ENCODE results near the gene TRPC6.

Gene TRPC6

DNA sequence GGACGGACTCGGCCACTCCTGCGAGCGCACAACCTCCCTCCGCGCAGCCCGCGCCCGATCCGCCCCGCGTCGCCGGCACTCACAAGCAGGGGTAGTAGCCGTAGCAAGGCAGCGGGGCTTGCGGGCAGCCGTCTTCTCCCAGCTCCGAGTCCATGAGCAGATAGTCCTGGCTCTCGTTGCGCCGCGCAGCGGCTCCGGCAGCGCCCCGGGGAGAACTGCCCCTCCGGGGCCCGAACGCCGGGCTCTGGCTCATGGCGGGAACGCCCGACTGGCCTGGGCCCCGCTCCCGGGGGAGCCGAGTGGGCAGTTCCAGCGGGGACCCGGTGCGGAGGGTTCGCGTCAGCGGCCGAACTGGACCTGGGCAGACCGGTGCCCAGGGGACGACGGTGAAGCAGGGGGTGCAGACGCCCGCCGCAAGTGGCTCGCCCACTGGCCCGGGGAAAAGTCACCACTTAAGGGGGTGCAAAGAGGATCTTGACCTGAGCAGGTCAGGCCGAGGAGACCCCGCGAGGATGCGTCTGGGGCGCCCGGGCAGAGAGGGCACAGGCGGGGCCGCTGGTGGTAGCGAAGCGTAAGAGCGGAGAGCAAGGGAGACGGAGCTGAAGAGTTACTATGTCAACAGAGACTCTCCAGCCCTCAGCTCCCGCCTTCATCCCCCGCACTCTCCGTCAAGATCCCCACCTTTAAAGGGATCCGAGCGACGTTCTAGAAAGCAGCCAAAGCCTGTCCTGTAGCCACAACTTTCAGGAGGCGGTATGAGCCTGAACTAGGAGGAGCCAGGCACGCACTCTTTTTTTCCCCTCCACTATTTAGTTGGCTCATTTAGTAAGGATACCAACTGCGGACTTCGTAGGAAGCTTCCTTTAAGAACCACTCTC, at the start of gene TRPC6:
TRPC6 (minus strand) TSS at position 757 of the 878 bp plus-strand sequence; CDS start at position 253, 504 bp downstream.
- Mint-ChIP-seq H3K4me3 (no peak within 1 kb of the TSS), H3K36me3 (no peaks in the 10 kb centered on the region), H3K4me1 (no peaks in the 10 kb centered on the region), H3K27ac (no peak within 1 kb of the TSS), H3K9me3 (no peaks in the 10 kb centered on the region), H3K27me3 (peaks cover 19% of the 10 kb centered on the region)

DNA sequence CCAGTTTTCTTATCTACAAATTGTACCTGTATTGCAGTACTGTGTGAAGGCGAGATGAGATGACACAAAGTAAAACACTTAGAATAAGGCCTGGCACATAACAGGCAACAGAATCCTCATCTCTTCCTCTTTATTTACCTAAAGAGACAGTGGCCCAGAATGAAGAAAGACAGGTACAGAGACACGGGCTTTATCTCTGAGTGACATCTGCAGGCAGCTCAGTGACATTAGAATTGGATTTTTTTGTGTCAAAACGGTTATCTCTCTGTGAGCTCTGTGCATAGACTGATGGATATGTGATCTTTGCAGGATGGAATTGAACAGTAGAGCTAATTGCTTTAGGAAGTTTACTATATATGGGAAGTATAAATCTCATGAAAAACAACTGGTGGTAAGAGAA, 36.2 kb upstream of the TRPC6 start:
- Mint-ChIP-seq H3K4me3 (no peak overlapping the region), H3K27me3 (no peaks in the 10 kb centered on the region), H3K36me3 (no peaks in the 10 kb centered on the region), H3K27ac (no peak overlapping the region), H3K4me1 (no peaks in the 10 kb centered on the region), H3K9me3 (no peaks in the 10 kb centered on the region)

DNA sequence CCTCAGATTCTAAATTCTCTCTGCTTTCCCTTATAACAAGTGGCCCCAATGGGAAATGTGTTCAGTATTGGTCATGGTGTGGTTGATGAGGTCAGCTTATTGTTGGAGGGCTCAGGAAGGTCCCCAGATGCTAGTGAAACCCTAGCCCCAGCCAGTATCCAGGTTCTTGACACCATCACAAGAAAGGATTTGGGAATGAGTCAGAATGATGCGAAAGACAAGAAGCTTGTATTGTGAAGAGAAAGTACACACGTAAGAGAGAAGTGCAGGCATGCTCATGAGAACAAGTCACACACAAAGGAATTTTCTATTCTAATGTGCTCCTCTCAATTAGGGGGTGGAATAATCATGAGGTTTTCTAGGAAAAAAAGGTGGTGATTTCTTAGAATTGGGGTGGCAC, 34.9 kb upstream of the TRPC6 start:
- no peaks in the 10 kb centered on the region for H3K9me3 Mint-ChIP-seq
- no peak overlapping the region for H3K27ac Mint-ChIP-seq
- H3K4me1 Mint-ChIP-seq = no peaks in the 10 kb centered on the region

DNA sequence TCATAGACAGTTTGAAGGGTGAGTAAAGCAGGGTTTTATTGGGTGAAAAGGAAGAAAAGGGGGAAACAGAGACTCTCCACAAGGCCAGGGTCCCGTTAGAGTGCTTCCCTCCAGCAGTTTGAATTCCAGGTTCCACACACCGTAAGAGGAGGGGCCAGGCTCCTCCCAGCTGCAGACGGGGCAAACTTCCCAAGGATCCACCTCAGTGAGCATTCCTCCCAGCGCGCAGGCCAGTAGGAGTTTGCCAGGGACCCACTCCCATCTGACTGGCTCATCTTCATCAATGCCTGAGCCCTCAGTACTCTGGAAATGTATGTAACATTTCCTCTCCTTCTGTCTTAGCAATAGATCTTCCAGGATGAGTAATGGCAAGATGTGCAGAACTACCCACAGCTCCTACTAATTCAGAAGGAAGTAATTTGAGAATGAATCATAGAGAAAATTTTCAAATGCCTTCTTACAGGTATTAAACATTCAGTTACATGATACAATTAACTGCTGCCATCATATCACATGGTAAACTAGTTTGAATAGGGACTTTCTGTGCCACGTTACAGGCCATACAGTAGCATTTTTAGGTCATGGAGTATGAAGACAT, 34.0 kb upstream of the TRPC6 start:
- Mint-ChIP-seq H3K4me1 (no peaks in the 10 kb centered on the region), H3K27ac (no peak overlapping the region), H3K9me3 (no peaks in the 10 kb centered on the region), H3K4me3 (no peak overlapping the region), H3K27me3 (no peaks in the 10 kb centered on the region), H3K36me3 (no peaks in the 10 kb centered on the region)

More for the DNA sequence above, 34.9 kb upstream of the TRPC6 start:
- H3K4me3 Mint-ChIP-seq = no peak overlapping the region
- no peaks in the 10 kb centered on the region for H3K27me3 Mint-ChIP-seq
- no peaks in the 10 kb centered on the region for H3K36me3 Mint-ChIP-seq

DNA sequence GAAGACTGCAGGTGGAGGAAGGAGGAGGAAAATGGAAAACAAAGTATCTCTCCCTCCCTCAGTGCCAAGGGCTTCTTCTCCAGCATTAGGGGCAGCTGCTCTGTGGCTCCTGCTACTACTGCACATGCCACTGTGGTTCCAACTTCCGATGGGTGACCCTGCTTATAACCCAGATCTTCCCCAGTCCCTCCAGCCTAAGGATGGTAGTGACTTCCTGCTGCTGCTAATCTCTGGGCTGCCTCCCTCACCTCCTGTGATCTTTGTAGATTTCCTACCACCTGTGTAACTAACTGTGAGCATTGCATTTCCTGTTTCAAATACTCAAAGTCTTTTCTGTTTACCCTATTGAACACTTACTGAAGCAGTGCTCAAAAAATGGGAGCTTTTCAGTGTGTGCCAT, 28.7 kb upstream of the TRPC6 start:
- Mint-ChIP-seq H3K4me3 (no peak overlapping the region), H3K4me1 (no peaks in the 10 kb centered on the region), H3K27ac (no peak overlapping the region), H3K27me3 (no peaks in the 10 kb centered on the region), H3K36me3 (no peaks in the 10 kb centered on the region), H3K9me3 (no peaks in the 10 kb centered on the region)

DNA sequence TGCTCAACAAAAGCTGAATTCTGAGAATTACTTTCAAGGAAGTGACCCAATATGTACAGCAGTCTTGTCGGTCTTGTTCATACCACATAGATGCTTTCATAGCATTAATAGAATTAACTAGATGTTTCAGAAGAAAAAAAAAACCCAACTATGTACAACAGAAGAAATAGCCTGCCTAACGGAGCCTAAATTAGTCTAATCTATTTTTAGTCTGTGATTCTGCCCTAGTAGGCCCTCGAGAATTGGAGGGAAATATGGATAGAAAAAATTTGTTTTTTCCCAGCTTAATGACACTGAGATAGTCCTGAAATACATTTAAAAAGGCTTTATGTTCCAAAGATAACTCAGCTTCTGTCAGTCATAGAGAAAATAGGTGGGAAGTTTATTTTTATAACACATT, 17.1 kb upstream of the TRPC6 start:
- H3K27me3 Mint-ChIP-seq = no peaks in the 10 kb centered on the region
- no peak overlapping the region for H3K4me3 Mint-ChIP-seq
- H3K4me1 Mint-ChIP-seq = no peaks in the 10 kb centered on the region
- no peak overlapping the region for H3K27ac Mint-ChIP-seq
- no peaks in the 10 kb centered on the region for H3K9me3 Mint-ChIP-seq
- no peaks in the 10 kb centered on the region for H3K36me3 Mint-ChIP-seq

DNA sequence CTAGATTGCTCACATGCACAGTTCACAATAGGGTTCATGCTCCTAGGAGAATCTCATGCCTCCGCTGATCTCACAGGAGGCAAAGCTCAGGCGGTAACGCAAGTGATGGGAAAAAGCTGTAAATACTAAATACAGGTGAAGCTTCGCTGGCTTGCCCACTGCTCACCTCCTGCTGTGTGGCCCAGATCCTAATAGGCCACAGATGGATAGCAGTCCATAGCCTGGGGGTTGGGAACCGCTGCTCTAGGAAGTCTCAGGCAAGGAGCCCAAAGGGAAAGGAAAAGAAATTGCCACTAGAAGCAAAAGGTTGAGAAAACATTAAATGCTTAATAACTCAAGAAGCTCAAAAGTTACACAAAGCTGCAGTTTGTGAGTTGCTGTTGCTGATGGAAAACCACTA, 3.2 kb upstream of the TRPC6 start:
- Mint-ChIP-seq H3K4me1 (no peaks in the 10 kb centered on the region), H3K36me3 (no peaks in the 10 kb centered on the region), H3K9me3 (no peaks in the 10 kb centered on the region), H3K27me3 (peaks cover 15% of the 10 kb centered on the region), H3K27ac (no peak overlapping the region), H3K4me3 (no peak overlapping the region)

DNA sequence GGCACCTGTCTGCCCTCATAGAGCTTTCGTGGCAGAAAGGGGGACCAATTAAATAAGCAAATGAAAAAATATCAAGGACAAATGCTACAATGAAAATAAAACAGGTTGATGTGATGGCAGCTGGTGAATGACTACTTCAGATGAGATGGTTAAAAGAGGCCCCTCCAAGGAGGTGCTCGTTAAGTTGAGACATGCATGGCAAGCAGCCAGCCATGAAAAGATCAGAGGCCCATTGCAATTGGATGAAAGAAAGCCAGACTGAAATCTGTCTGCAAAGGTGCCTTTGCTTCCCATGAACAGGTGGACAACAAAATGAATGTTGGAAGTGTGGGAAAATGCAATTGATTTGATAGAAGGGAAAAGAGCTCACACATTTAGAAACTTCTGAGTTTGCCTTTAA, 848 bp upstream of the TRPC6 start:
- Mint-ChIP-seq H3K27me3 (peaks cover 19% of the 10 kb centered on the region), H3K36me3 (no peaks in the 10 kb centered on the region), H3K27ac (no peak overlapping the region), H3K4me3 (no peak overlapping the region), H3K4me1 (no peaks in the 10 kb centered on the region), H3K9me3 (no peaks in the 10 kb centered on the region)

DNA sequence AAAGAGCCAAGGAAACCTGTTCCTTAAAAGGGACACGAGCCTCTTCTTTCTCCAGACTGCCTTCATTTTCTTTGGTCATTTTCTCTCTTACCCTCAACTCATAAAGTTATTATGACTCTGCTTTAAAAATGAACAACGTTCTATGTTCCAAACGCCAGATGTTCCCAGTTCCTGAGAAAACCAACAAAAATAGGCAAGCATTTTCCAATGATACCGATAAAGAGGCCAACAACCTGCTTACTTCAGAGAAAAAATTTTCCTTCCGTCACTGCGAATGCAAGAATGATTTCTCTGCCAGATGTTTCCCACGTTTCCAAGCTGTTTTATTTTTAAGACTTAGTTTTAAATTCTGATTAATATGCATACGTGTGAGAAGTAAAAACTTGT, 315 bp upstream of the TRPC6 start:
- H3K9me3 Mint-ChIP-seq = no peaks in the 10 kb centered on the region
- H3K4me3 Mint-ChIP-seq = no peak overlapping the region
- no peak overlapping the region for H3K27ac Mint-ChIP-seq
- peaks cover 19% of the 10 kb centered on the region for H3K27me3 Mint-ChIP-seq
- no peaks in the 10 kb centered on the region for H3K36me3 Mint-ChIP-seq
- no peaks in the 10 kb centered on the region for H3K4me1 Mint-ChIP-seq

DNA sequence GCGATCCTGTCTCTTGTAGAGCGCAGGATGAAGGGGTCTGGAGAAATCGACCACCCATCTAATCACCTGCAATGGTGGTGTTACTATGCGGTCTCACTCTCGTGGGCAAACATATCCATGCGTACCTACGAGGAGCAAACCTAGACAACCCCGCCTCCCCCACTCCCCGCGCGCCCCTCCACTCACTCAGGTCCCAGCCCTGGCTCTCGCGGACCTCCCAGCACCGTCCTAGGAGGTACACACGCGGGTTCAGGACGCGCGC, 887 bp downstream of the TRPC6 start:
- no peak overlapping the region for H3K4me3 Mint-ChIP-seq
- H3K4me1 Mint-ChIP-seq = no peaks in the 10 kb centered on the region
- H3K27me3 Mint-ChIP-seq = peaks cover 19% of the 10 kb centered on the region
- H3K9me3 Mint-ChIP-seq = peaks cover 3% of the 10 kb centered on the region
- H3K27ac Mint-ChIP-seq = no peak overlapping the region
- H3K36me3 Mint-ChIP-seq = no peaks in the 10 kb centered on the region

DNA sequence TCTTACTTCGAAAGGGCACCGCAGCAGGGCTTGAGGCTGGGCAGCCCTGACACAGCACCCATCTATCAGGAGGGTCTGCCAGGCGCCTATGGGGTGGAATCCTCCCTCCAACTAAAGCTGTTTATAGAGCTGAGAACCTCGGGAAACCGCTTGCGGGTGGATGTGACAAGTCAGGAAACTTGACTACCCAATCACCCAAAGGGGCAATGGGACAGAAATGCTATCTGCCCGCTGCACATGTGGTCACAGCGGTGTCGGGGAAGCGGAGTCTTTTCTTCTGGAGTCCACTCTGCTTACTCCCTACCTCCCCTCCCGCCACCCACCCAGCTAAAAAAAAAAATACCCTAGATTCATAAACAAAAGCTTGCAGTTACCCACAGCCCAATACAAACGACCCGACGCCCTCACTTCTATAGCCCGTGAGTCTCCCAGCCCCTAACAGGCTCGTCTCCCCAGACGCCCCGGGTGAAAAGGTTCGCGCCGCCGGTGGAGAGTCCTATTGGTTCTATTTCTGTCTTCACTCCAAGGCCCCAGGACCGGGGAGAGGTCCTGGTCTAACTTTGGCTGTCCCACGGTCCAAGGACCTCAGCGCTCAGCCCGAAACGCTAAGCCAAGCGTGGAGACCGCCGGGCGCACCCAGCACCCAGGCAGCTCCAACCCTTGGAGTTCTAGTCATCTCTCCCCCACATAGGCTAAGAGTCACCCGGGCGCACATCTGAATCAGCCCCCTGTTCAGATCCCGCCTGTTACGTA, 1.4 kb downstream of the TRPC6 start:
- H3K27ac Mint-ChIP-seq = no peak overlapping the region
- H3K9me3 Mint-ChIP-seq = peaks cover 5% of the 10 kb centered on the region
- H3K36me3 Mint-ChIP-seq = no peaks in the 10 kb centered on the region
- no peak overlapping the region for H3K4me3 Mint-ChIP-seq
- H3K4me1 Mint-ChIP-seq = no peaks in the 10 kb centered on the region
- H3K27me3 Mint-ChIP-seq = peaks cover 19% of the 10 kb centered on the region

DNA sequence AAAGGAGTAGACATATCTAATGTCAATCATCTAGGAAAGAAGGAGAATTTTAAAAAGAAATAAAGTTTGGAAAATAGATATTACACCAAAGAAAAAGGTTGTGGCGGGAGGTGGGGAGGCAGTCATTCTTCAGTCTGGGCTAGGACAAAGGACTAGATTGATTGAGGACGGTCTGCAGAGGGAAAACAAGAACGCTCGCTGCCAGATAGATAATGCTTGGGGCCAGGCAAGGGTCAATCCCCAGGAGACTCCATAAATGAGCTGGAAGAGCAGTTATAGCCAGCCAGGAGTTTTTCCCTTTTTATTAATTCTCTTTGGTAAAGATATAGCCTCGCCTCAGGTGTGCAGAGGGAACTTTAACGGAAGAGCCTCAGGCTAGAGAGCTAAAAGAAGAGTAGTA, 6.3 kb downstream of the TRPC6 start:
- no peak overlapping the region for H3K4me3 Mint-ChIP-seq
- H3K36me3 Mint-ChIP-seq = no peaks in the 10 kb centered on the region
- peaks cover 5% of the 10 kb centered on the region for H3K9me3 Mint-ChIP-seq
- no peak overlapping the region for H3K27ac Mint-ChIP-seq
- peaks cover 5% of the 10 kb centered on the region for H3K27me3 Mint-ChIP-seq
- H3K4me1 Mint-ChIP-seq = no peaks in the 10 kb centered on the region

DNA sequence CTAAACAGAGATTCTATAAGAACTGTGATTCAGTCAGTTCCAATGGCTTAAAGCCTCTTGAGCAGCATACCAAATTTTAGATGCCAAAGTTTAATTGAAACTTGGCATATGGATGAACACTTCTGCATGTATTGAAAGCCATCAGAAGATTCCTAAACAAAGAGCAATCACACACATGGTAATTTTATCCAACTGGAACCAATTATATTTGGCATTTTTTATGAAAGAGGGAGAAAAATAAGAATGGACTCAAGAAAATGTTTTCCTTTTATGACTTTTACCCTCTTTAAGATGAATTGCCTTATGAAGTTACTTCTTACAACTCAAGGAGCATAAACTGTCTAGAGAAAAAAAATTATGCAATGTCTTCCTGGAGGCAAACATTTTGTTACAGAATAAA, 7.4 kb downstream of the TRPC6 start:
- Mint-ChIP-seq H3K9me3 (peaks cover 5% of the 10 kb centered on the region), H3K27ac (no peak overlapping the region), H3K27me3 (peaks cover 3% of the 10 kb centered on the region), H3K4me1 (no peaks in the 10 kb centered on the region), H3K36me3 (no peaks in the 10 kb centered on the region), H3K4me3 (no peak overlapping the region)

DNA sequence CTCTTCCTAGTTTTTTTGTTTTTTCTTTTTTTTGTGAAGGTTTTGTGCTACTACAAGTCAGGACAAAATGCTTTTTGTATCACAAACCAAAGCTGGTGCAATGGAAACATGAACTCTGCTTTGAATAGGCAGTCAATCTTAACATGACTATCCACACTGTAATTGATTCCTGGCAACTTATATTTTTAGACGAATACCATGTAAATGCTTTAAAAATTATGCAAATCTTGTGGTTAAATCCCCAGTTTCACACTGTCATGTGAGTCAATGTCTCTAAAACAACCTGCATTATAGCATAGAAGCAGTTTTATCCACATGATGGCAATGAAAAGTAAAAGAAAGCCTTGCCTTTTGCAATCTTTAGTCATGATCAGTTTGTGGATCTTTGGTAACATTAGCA, 8.9 kb downstream of the TRPC6 start:
- no peak overlapping the region for H3K4me3 Mint-ChIP-seq
- no peaks in the 10 kb centered on the region for H3K27me3 Mint-ChIP-seq
- no peaks in the 10 kb centered on the region for H3K36me3 Mint-ChIP-seq
- peaks cover 5% of the 10 kb centered on the region for H3K9me3 Mint-ChIP-seq
- H3K4me1 Mint-ChIP-seq = no peaks in the 10 kb centered on the region
- no peak overlapping the region for H3K27ac Mint-ChIP-seq

DNA sequence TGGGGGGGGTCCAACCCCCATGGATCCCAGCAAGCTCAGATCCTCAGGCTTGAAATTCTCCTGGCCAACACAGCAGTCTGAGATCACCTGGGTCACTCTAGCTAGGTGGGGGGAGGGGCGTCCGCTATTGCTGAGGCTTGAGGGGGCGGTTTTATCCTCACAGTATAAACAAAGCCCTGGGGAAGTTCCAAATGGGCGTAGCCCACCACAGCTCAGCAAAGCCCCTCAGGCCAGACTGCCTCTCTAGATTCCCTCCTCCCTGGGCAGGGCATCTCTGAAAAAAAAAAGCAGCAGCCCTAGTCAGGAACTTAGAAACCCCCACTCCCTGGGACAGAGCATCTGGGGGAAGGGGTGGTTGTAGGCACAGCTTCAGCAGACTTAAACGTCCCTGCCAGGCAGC, 16.7 kb downstream of the TRPC6 start:
- Mint-ChIP-seq H3K9me3 (no peaks in the 10 kb centered on the region), H3K4me3 (no peak overlapping the region), H3K36me3 (no peaks in the 10 kb centered on the region), H3K27ac (no peak overlapping the region), H3K4me1 (no peaks in the 10 kb centered on the region), H3K27me3 (no peaks in the 10 kb centered on the region)

DNA sequence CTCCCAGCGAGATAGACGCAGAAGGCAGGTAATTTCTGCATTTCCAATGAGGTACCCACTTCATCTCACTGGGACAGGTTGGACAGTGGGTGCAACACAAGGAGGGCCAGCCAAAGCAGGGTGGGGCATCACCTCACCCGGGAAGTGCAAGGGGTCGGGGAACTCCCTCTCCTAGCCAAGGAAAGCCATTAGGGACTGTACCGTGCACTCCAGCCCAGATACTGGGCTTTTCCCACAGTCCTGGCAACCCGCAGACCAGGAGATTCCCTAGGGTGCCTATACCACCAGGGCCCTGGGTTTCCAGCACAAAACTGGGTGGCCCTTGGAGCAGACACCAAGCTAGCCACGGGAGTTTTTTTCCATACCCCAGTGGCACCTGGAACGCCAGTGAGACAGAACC, 17.2 kb downstream of the TRPC6 start:
- Mint-ChIP-seq H3K27ac (no peak overlapping the region), H3K36me3 (no peaks in the 10 kb centered on the region), H3K9me3 (no peaks in the 10 kb centered on the region), H3K4me3 (no peak overlapping the region), H3K27me3 (no peaks in the 10 kb centered on the region), H3K4me1 (no peaks in the 10 kb centered on the region)
